Measurements from ENCODE around the gene HORMAD2. TPM values are rescaled to one million over a fixed set of nuclear protein-coding genes. Genes with fewer than 3 reads are reported as not detected.

Gene HORMAD2
- total RNA-seq, 1 donor from 2014 or later: not detected

- no peak for DNase-seq
- peaks cover 3% of the 10 kb centered on the region for H3K27me3 Mint-ChIP-seq (ENCODE audit: unreplicated experiment)
- no peak for TF ChIP-seq CTCF (IDR thresholded peaks at IDR 0.05; ENCODE audit: partially characterized antibody, unreplicated experiment)
- peaks cover 3% of the 10 kb centered on the region for H3K9me3 Mint-ChIP-seq (ENCODE audit: unreplicated experiment)
- no peaks in the 10 kb centered on the region for H3K36me3 Mint-ChIP-seq (ENCODE audit: unreplicated experiment)
- no peaks in the 10 kb centered on the region for H3K4me1 Mint-ChIP-seq (ENCODE audit: low read depth, unreplicated experiment)
- H3K27ac Mint-ChIP-seq (ENCODE audit: unreplicated experiment): no peak overlapping the region
- no peak overlapping the region for H3K4me3 Mint-ChIP-seq (ENCODE audit: unreplicated experiment)
Observed at GRCh38 chr22:30208631-30209603, 128.7 kb downstream of the HORMAD2 start.

GRCh38 chr22:30209642-30210041 lies 129.4 kb downstream of the HORMAD2 start:
- H3K4me3 Mint-ChIP-seq (ENCODE audit: unreplicated experiment): no peak overlapping the region
- H3K27ac Mint-ChIP-seq (ENCODE audit: unreplicated experiment): no peak overlapping the region
- H3K36me3 Mint-ChIP-seq (ENCODE audit: unreplicated experiment): no peaks in the 10 kb centered on the region
- H3K27me3 Mint-ChIP-seq (ENCODE audit: unreplicated experiment): peaks cover under 1% of the 10 kb centered on the region
- TF ChIP-seq CTCF (IDR thresholded peaks at IDR 0.05; ENCODE audit: partially characterized antibody, unreplicated experiment): no peak
- no peaks in the 10 kb centered on the region for H3K4me1 Mint-ChIP-seq (ENCODE audit: low read depth, unreplicated experiment)
- H3K9me3 Mint-ChIP-seq (ENCODE audit: unreplicated experiment): peaks cover 2% of the 10 kb centered on the region
- DNase-seq: no peak

DNA sequence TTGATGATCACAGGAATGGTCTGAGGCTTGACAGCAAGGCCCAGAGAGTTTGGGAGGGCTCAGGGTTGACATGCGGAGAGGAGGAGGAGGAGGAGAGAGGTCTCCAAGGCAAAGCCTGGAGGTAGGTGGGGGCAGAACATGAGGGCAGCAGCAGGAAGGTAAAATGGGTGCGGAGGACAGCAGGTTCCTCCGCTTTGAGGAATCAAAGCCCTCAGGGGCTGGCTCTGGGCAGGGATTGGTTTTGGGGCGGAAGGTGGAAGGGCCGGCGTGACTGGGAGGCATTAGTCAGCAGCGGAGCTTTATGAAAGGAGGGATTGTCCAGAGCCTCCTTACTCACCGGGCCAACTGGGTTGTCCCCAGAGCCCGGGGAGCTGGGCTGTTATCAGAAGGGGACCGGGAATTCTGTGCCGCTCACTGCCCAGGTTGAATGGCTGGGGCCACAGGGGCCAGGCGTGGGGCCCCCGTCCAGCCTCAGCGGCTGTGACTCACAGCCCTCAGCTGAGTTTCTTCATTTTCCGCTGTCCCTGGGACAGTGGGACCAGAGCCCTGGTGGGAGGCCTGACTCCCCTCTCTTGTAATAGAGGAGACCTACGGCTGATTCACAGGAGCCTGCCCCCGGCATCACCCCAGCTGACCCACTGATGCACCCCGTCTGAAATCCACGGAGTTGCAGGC lies 130.1 kb downstream of the HORMAD2 start:
- Mint-ChIP-seq H3K27ac (ENCODE audit: unreplicated experiment) (no peak overlapping the region), H3K36me3 (ENCODE audit: unreplicated experiment) (no peaks in the 10 kb centered on the region), H3K27me3 (ENCODE audit: unreplicated experiment) (peaks cover 4% of the 10 kb centered on the region), H3K4me1 (ENCODE audit: low read depth, unreplicated experiment) (no peaks in the 10 kb centered on the region), H3K4me3 (ENCODE audit: unreplicated experiment) (no peak overlapping the region), H3K9me3 (ENCODE audit: unreplicated experiment) (peaks cover 2% of the 10 kb centered on the region)
- no peak for DNase-seq
- no peak for TF ChIP-seq CTCF (IDR thresholded peaks at IDR 0.05; ENCODE audit: partially characterized antibody, unreplicated experiment)

GRCh38 chr22:30211124-30211820 lies 131.0 kb downstream of the HORMAD2 start:
- Mint-ChIP-seq H3K9me3 (ENCODE audit: unreplicated experiment) (peaks cover 2% of the 10 kb centered on the region), H3K4me1 (ENCODE audit: low read depth, unreplicated experiment) (no peaks in the 10 kb centered on the region), H3K27me3 (ENCODE audit: unreplicated experiment) (peaks cover 6% of the 10 kb centered on the region), H3K27ac (ENCODE audit: unreplicated experiment) (no peak overlapping the region), H3K36me3 (ENCODE audit: unreplicated experiment) (no peaks in the 10 kb centered on the region), H3K4me3 (ENCODE audit: unreplicated experiment) (no peak overlapping the region)
- no peak for TF ChIP-seq CTCF (IDR thresholded peaks at IDR 0.05; ENCODE audit: partially characterized antibody, unreplicated experiment)
- no peak for DNase-seq

All from glutamatergic neuron (in vitro differentiated cells).